ENCODE measurements around the gene SUPT3H. TPM values are rescaled to one million over a fixed set of nuclear protein-coding genes. Genes with fewer than 3 reads are reported as not detected.

Gene SUPT3H
- total RNA-seq, 1 donor from 2014 or later = 4.9 TPM

DNA sequence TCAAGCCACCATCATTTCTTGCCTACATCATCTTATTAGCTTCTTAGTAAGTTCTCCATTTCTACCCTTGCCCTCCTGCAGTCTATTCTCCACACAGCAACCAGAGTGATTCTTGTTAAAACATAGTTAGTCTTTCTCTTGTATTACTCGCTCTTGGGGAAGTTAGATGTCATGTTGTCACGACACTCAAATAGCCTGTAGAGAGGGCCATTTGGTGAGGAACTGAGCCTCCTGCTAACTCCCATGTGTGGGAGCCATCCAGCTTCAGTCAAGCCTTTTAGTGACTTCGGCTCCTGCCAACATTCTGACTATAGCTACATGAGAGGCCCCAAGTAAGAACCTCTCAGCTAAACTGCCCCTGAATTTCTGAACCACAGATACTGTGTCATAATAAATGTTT, 594.8 kb downstream of the SUPT3H start:
- TF ChIP-seq, protein P1, sequence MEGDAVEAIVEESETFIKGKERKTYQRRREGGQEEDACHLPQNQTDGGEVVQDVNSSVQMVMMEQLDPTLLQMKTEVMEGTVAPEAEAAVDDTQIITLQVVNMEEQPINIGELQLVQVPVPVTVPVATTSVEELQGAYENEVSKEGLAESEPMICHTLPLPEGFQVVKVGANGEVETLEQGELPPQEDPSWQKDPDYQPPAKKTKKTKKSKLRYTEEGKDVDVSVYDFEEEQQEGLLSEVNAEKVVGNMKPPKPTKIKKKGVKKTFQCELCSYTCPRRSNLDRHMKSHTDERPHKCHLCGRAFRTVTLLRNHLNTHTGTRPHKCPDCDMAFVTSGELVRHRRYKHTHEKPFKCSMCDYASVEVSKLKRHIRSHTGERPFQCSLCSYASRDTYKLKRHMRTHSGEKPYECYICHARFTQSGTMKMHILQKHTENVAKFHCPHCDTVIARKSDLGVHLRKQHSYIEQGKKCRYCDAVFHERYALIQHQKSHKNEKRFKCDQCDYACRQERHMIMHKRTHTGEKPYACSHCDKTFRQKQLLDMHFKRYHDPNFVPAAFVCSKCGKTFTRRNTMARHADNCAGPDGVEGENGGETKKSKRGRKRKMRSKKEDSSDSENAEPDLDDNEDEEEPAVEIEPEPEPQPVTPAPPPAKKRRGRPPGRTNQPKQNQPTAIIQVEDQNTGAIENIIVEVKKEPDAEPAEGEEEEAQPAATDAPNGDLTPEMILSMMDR (IDR thresholded peaks at IDR 0.05) = no peak
- Histone ChIP-seq H3K4me1 (no peaks in the 10 kb centered on the region), H3K9me3 (no peaks in the 10 kb centered on the region), H3K4me3 (no peak overlapping the region), H3K36me3 (no peaks in the 10 kb centered on the region), H3K27me3 (no peaks in the 10 kb centered on the region), H3K27ac (no peak overlapping the region)
- ATAC-seq = no peak
- intact Hi-C loops (cut with DNase I) = no loop called here
- DNase-seq = no peak

DNA sequence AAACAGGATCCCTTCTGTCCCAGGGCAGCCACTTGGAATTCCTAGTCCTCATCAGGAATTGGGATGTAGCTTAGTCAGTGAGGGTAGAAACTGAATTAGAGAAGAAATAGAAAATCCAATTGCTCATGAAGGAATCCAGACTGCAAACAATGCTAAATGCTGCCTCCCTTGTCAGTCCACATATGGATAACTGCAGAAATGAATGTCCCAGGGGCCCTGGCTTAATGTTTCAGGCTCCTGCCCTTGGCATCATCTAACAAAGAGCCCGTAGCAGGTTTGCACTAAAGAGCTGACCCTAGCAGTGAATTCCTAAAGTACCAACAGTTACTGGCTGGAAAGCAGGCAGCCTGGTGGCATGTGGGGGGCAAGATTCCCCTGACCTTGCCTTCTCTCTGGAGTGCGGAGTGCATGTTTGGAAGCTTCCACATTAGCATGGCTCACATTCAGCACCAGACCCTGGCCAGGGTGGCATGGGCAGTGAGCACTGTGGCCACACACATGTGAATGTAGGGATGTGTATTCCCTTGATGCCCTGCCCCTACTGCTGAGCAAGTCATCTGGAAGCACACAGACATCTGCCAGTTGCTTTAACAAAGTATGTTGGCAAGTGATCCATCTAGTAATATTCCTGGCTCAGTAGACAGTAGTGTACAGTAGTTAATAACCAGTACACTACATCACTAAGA, 595.7 kb downstream of the SUPT3H start:
- no peak overlapping the region for H3K4me3 ChIP-seq
- no peaks in the 10 kb centered on the region for H3K36me3 ChIP-seq
- intact Hi-C loops (cut with DNase I) = no loop called here
- ATAC-seq (no peak), DNase-seq (no peak)
- H3K9me3 ChIP-seq = no peaks in the 10 kb centered on the region
- TF ChIP-seq, protein P1 (IDR thresholded peaks at IDR 0.05) = no peak
- no peaks in the 10 kb centered on the region for H3K4me1 ChIP-seq
- H3K27ac ChIP-seq = no peak overlapping the region
- no peaks in the 10 kb centered on the region for H3K27me3 ChIP-seq

DNA sequence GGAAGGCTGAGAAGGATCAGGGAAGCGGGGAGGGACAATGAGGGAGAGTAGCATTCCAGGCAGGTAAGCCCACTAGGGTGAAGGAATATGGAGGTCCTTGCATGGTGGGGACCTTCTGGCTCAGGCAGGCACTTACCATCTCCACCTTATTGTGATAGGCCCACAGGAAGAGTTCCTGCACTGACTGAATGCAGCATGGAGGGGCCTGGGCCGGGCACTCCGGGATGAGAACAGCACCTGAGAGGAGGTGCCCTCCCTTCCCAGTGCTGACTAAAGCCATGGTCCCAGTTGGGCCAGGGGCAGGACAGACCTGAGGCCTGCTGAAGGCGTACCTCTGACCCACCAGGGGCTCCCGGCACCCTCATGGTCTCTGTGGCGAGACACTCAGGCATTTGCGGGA, 597.6 kb downstream of the SUPT3H start:
- intact Hi-C loops (cut with DNase I) = no loop called here
- H3K4me1 ChIP-seq = no peaks in the 10 kb centered on the region
- no peaks in the 10 kb centered on the region for H3K9me3 ChIP-seq
- no peaks in the 10 kb centered on the region for H3K36me3 ChIP-seq
- DNase-seq (no peak), ATAC-seq (peak; percentile 13)
- no peaks in the 10 kb centered on the region for H3K27me3 ChIP-seq
- no peak overlapping the region for H3K4me3 ChIP-seq
- H3K27ac ChIP-seq = no peak overlapping the region
- TF ChIP-seq, protein P1 (IDR thresholded peaks at IDR 0.05) = no peak

DNA sequence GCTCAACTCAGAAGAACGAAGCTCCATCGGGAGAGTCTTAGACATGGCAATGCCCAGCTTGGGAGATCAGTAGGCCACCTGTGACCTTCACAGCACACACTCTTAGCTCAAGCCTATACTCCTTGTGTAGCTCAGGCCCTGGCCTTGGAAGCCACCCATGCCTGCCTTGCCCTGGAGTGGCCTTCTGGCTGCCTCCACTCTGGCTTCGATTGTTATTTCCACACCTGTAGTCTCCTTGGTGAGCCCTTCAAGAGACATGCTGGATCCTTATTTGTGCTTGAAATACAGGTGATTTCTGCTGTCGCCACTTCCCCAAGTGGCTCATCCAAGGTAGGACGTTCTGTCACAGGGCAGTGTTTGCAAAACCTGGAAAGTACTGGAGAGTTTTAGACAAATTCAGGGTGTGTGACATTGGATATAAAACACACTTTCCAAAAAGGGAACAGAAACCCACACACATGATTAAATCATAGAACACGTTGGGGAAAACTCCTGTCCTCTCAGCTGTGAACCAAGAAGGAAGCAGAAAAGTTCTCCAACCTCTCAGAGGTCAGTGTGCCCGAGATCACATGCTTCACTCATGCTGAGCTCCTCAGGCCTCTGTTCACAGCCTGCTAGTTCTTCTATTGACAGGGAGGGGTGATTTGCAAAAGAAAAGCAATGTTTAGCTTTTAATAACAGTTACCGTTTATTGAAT, 598.5 kb downstream of the SUPT3H start:
- Histone ChIP-seq H3K9me3 (no peaks in the 10 kb centered on the region), H3K36me3 (no peaks in the 10 kb centered on the region), H3K4me3 (no peak overlapping the region), H3K27ac (no peak overlapping the region), H3K4me1 (no peaks in the 10 kb centered on the region), H3K27me3 (no peaks in the 10 kb centered on the region)
- TF ChIP-seq, protein P1 (IDR thresholded peaks at IDR 0.05) = no peak
- peak; percentile 91 for ATAC-seq
- intact Hi-C loops (cut with DNase I) = no loop called here
- no peak for DNase-seq

Small RNA genes lying within 50 kb of the gene (microRNA-seq; reads per million reads assigned to microRNA genes)
- not detected for gene MIR586 (ENCODE audit: borderline microRNAs expressed)

Other genes with a start within 250 kb of the SUPT3H start
- gene RUNX2, start 49.6 kb downstream of the SUPT3H start, total RNA-seq = 4.6 TPM